OCI-LY3 (cell line): Measurements from ENCODE around the gene EPG5.

Experiments
- CTCF ChIP-seq: fragments of 200-600, 300-600 bp; sonication (generic); IDR thresholded peaks from 2 replicates; pipeline ENCODE4 v1.5.1; 2014; ENCODE audit warnings: antibody characterized with exemption, low read length, low read depth
- EZH2phosphoT487 ChIP-seq: fragments of 200-600 bp; shearing (Covaris generic); IDR thresholded peaks from 2 replicates; pipeline ENCODE4 v1.6.1; 2018; ENCODE audit warnings: antibody characterized with exemption, mixed run types, low read depth

GRCh38 chr18:45997700-45998151, 30.6 kb upstream of the EPG5 start:
- TF ChIP-seq CTCF: no peak
- no peak for TF ChIP-seq EZH2phosphoT487
